Measurements from ENCODE around the gene LBHD2. TPM values are rescaled to one million over a fixed set of nuclear protein-coding genes. Genes with fewer than 3 reads are reported as not detected.

The LBHD2 gene
- total and polyA plus RNA-seq, 11 donors: 0.19 TPM; not detected in 10

DNA sequence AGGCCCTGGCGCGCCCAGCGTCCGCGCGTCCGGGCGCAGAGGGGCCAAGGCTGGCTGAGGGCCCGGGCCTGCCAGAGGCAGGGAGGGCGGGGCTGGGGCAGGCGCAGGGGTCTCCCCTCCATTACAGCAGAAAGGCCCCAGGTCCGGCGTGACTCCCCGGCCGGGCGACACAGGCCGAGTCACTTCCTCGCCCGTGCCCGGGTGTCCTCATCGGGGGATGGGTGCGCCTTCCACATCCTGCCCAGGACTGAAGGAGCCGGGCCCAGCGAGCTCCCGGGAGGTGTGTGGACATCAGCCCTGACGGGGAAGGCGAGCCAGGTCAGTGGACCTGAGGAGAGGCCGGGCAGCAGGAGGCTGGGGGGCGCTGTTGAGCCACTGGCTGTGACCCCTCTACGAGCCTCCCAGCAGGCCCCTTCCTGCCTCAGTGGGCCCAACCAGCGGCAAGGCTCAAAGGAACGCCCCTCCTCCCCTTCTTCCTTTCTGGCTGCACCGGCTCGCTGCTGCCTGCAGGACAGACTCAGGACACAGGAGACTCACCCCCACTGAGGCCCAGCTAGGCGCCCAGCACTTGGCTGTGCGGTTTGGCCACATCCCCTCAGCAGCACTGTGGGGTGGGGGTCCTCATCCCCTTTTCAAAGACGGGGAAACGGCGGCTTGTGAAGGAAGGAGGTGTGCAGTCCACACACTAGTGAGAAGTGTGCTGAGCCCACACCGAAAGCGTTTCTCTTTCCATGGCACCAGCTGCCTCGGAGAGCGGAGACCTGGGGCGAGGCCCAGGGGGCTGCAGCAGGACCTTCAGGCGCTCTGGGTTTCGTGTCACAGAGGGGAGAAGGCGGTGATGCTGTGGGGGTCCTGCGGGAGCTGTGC, 39.9 kb downstream of the LBHD2 start:
- Histone ChIP-seq H3K9me3 (no peaks in the 10 kb centered on the region), H3K27me3 (no peaks in the 10 kb centered on the region), H3K27ac (peak overlapping the region; percentile 89 to 99 (median 93)), H3K4me1 (peaks cover 3 to 90% (median 70%) of the 10 kb centered on the region in 12 donors), H3K4me3 (peak overlapping the region; percentile 62 to 94 (median 76)), H3K36me3 (peaks cover 0 to 30% (median 0%) of the 10 kb centered on the region in 9 donors)
- peak in 3 of 4 donors; percentile 10 to 27 (median 12) for ATAC-seq
- peak; percentile 63 to 86 (median 71) for DNase-seq
- TF ChIP-seq, protein P1, sequence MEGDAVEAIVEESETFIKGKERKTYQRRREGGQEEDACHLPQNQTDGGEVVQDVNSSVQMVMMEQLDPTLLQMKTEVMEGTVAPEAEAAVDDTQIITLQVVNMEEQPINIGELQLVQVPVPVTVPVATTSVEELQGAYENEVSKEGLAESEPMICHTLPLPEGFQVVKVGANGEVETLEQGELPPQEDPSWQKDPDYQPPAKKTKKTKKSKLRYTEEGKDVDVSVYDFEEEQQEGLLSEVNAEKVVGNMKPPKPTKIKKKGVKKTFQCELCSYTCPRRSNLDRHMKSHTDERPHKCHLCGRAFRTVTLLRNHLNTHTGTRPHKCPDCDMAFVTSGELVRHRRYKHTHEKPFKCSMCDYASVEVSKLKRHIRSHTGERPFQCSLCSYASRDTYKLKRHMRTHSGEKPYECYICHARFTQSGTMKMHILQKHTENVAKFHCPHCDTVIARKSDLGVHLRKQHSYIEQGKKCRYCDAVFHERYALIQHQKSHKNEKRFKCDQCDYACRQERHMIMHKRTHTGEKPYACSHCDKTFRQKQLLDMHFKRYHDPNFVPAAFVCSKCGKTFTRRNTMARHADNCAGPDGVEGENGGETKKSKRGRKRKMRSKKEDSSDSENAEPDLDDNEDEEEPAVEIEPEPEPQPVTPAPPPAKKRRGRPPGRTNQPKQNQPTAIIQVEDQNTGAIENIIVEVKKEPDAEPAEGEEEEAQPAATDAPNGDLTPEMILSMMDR (IDR thresholded peaks at IDR 0.05): peak in 11 of 12 donors; percentile 21 to 58 (median 43)
- no peak for TF ChIP-seq POLR2A (IDR thresholded peaks at IDR 0.05)
- WGBS, 4 donors: 20 to 31% (median 24%) methylated on average over 31 to 48 of the region's 48 CpGs
- intact Hi-C loops (cut with DNase I): loop anchor here in 1 of 10 donors (5.0 kb wide), 1 partner anchor 63 kb away; no protein-coding TSS in a partner anchor

DNA sequence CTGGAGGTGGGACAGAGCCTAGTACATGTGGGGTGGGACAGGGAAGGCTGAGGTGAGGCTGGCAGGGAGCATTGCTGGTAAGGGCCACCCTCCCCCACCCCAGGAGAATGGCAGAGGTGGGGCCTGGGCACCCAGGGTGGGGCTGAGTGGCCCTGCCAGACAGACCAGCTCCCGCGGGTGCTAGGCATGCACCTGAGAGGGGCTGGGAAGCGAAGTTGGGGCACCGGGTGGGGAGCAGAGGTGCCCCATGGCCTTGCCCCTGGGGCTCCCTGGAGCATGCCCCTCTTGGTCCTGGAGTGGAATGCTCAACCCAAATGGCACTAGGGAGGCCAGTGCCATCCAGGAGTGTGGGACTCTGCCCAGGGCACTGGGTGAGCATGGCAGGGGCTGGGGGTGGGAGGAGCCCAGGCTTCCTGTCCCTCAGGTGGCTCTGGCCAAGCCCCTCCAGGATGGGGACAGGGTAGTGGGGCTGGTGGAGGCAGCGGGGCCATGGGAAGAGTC, 40.5 kb downstream of the LBHD2 start:
- WGBS, 4 donors: 72 to 100% (median 87%) methylated on average over 2 to 5 of the region's 5 CpGs
- H3K4me3 ChIP-seq: peak overlapping the region in 11 of 12 donors; percentile 62 to 94 (median 74)
- H3K27ac ChIP-seq: peak overlapping the region in 4 of 12 donors; percentile 91 to 98 (median 94)
- TF ChIP-seq, protein P1 (IDR thresholded peaks at IDR 0.05): no peak
- TF ChIP-seq POLR2A (IDR thresholded peaks at IDR 0.05): no peak
- H3K9me3 ChIP-seq: no peaks in the 10 kb centered on the region
- H3K36me3 ChIP-seq: peaks cover 0 to 37% (median 0%) of the 10 kb centered on the region in 9 donors
- H3K4me1 ChIP-seq: peaks cover 3 to 86% (median 70%) of the 10 kb centered on the region in 12 donors
- H3K27me3 ChIP-seq: no peaks in the 10 kb centered on the region
- intact Hi-C loops (cut with DNase I): loop anchor here in 2 of 10 donors (5.0 kb wide), 2 partner anchors 63 to 168 kb away; no protein-coding TSS in a partner anchor
- DNase-seq: peak in 2 of 5 donors; percentile 25 to 59
- no peak for ATAC-seq

DNA sequence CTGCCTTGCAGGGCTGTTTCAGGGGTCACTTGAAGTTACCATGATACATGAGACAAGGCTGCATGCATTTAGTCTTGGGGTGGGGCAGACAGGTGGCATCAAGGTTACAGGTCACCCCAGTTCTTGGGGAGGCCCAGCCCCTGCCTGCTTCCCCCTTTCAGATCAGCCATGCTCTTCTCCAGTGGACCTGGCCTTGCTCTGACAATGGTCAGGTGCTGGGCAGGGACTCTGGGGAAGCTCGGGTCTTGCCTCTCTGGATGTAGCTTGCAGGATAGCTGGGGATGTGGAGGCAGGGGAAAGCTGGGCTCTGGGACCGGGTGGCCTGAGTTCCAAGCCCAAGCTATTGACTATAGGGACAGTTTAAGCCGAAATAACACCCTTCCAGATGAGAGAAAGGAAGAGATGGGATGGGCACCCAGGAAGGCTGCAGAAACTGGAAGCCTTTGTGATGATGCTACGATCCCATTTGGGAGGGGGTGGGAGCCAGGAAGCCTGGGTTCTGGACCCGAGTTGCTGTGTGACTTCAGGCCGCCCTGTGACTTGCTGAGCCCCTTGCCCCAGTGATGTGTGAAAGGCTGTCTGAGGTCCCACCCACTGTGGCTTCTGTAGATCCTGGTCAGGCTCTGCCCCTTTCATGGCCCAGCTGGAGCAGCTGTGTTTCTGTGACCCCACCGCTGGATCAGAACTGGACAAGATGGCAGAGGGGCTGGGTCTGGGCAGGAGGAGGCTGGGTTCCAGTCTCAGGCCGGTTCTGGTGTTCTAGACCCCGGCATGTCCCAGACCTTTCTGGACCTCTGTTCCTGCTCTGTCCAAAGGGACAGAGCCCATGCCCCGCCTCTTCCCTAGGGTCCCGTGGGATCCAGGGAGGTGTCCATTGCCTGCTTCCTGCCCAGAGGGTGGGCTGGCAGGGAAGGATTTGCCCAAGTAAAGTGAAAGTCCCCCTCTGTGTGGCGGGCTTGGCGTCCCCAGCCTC, 41.4 kb downstream of the LBHD2 start:
- Histone ChIP-seq H3K4me1 (peaks cover 3 to 86% (median 72%) of the 10 kb centered on the region in 12 donors), H3K27ac (no peak overlapping the region)
- intact Hi-C loops (cut with DNase I): loop anchor here in 1 of 10 donors (5.0 kb wide), 1 partner anchor 167 kb away; no protein-coding TSS in a partner anchor

More for the DNA sequence above, 41.4 kb downstream of the LBHD2 start:
- Histone ChIP-seq H3K9me3 (no peaks in the 10 kb centered on the region), H3K27me3 (no peaks in the 10 kb centered on the region), H3K36me3 (peaks cover 0 to 45% (median 6%) of the 10 kb centered on the region in 9 donors), H3K4me3 (peak overlapping the region in 6 of 12 donors; percentile 66 to 94 (median 76))
- WGBS, 4 donors: 77 to 86% (median 83%) methylated on average over 10 to 13 of the region's 13 CpGs
- no peak for ATAC-seq
- DNase-seq: peak in 4 of 5 donors; percentile 16 to 49 (median 27)
- TF ChIP-seq POLR2A (IDR thresholded peaks at IDR 0.05): no peak
- TF ChIP-seq, protein P1 (IDR thresholded peaks at IDR 0.05): no peak
